Left lung (tissue), 10 donors: ENCODE measurements around the gene MAML2. TPM values are rescaled to one million over a fixed set of nuclear protein-coding genes. Genes with fewer than 3 reads are reported as not detected.

Source experiments
- ATAC-seq: fragments of 200-7000 bp; cut with Tn5 transposase; one replicate; pipeline ENCODE4 v1.9.1; 2020; ENCODE audit warnings: moderate library complexity
- DNase-seq, 4 donors: peaks; one replicate each; pipeline ENCODE4 v3.0.0-alpha.2; 2013 to 2020
- H3K27ac ChIP-seq, 2 donors: fragments of 200-600 bp; sonication (generic) in 1 of 2; one replicate each; pipeline versions ENCODE4 v1.5.0 to v1.8.0; 2020 to 2021
- H3K27me3 ChIP-seq, 2 donors: fragments of 200-600 bp; sonication (generic) in 1 of 2; one replicate each; pipeline versions ENCODE4 v1.5.0 to v1.8.0; 2020 to 2021
- H3K36me3 ChIP-seq, 2 donors: fragments of 200-600 bp; sonication (generic) in 1 of 2; one replicate each; pipeline versions ENCODE4 v1.5.0 to v1.8.0; 2020 to 2021
- H3K4me1 ChIP-seq, 2 donors: fragments of 200-600 bp; one replicate each; pipeline ENCODE4 v1.8.0; 2021
- H3K4me3 ChIP-seq, 2 donors: fragments of 200-600 bp; sonication (generic) in 1 of 2; one replicate each; pipeline versions ENCODE4 v1.5.0 to v1.8.0; 2020 to 2021; ENCODE audit warnings: mild to moderate bottlenecking in 1 of 2
- H3K9me3 ChIP-seq, 2 donors: fragments of 200-600 bp; sonication (generic) in 1 of 2; one replicate each; pipeline versions ENCODE4 v1.5.0 to v1.8.0; 2020 to 2021
- intact Hi-C, 2 donors: fragments of 100-400 bp; cut with DNase I; formaldehyde crosslinking; loops; one replicate each; pipeline versions ENCODE4 v1.11.2 to v1.14.2; 2022
- polyA plus RNA-seq, 6 donors: library from polyadenylated mRNA; unstranded; fragments of 120-200 nt; gene quantifications; one replicate each; pipeline ENCODE4 v1.2.1, GENCODE V29; 2013; ENCODE audit not compliant: insufficient read length in 6 of 6
- total RNA-seq, 2 donors: library from RNA; stranded (reverse); fragmentation: NEBNext Ultra II Directional; extraction: Animal tissue kit (Norgen Biotek cat#: 25700); gene quantifications; one replicate each; pipeline ENCODE4 v1.2.1, GENCODE V29; 2021
- TF ChIP-seq, protein P1 (sequence below), 2 donors: fragments of 200-600 bp; sonication (generic) in 1 of 2; IDR thresholded peaks; one replicate each; pipeline versions ENCODE4 v1.5.0 to v1.8.0; 2021; ENCODE audit warnings: antibody characterized with exemption in 2 of 2
- donor health status: DM: no; HTN: yes; CAD: no.
- donor health status: DM: no; HTN: no; CAD: no.

MAML2 gene
- total and polyA plus RNA-seq, 8 donors: 18.7 to 44.0 (median 36.6) TPM

DNA sequence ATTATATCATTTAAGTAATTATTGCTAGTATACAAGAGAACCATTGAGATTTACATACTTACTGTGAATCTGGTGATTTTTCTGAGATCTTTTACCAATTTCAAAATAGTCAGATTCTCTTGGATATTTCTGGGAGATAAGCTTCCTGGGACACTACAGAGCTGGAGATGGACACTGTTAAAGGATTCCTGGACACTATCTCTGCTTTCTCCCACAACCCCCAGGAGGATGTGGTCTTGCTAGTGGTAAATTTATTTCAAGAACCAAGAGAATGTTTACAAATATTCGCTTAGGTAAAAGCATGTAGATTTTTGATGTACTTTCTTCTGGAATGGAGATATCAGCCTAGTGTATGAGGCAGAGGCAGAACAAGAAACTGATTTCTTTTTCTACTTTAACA, 33.8 kb upstream of the MAML2 start:
- Histone ChIP-seq H3K4me1 (no peaks in the 10 kb centered on the region), H3K9me3 (no peaks in the 10 kb centered on the region), H3K27me3 (no peaks in the 10 kb centered on the region), H3K36me3 (peaks cover 0 to 24% of the 10 kb centered on the region in 2 donors), H3K4me3 (no peak overlapping the region), H3K27ac (no peak overlapping the region)
- DNase-seq: no peak
- ATAC-seq: no peak
- TF ChIP-seq, protein P1, sequence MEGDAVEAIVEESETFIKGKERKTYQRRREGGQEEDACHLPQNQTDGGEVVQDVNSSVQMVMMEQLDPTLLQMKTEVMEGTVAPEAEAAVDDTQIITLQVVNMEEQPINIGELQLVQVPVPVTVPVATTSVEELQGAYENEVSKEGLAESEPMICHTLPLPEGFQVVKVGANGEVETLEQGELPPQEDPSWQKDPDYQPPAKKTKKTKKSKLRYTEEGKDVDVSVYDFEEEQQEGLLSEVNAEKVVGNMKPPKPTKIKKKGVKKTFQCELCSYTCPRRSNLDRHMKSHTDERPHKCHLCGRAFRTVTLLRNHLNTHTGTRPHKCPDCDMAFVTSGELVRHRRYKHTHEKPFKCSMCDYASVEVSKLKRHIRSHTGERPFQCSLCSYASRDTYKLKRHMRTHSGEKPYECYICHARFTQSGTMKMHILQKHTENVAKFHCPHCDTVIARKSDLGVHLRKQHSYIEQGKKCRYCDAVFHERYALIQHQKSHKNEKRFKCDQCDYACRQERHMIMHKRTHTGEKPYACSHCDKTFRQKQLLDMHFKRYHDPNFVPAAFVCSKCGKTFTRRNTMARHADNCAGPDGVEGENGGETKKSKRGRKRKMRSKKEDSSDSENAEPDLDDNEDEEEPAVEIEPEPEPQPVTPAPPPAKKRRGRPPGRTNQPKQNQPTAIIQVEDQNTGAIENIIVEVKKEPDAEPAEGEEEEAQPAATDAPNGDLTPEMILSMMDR (IDR thresholded peaks at IDR 0.05): no peak
- intact Hi-C loops: no loop called here

DNA sequence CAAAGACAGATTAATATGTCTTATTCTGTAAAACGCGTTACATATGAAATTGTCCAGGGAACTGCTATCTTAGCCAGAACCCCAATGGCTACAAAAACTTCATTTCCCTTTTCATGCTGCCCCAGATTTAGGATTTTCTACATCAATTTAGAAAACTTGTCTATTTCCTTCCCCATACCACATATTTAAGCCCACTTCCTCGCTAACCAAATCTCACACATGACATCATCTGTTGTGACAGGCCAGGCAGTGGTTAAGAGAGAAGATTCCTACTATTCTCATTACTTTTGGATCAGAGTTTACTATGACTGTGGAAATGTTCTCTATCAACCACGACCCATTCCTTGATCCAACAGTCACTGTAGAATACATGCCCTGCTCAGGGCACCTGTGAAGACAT, 30.8 kb upstream of the MAML2 start:
- H3K4me1 ChIP-seq: no peaks in the 10 kb centered on the region
- TF ChIP-seq, protein P1 (IDR thresholded peaks at IDR 0.05): no peak
- no peaks in the 10 kb centered on the region for H3K27me3 ChIP-seq
- H3K4me3 ChIP-seq: no peak overlapping the region
- H3K27ac ChIP-seq: no peak overlapping the region
- intact Hi-C loops: no loop called here
- DNase-seq (no peak), ATAC-seq (no peak)
- peaks cover 0 to 40% of the 10 kb centered on the region in 2 donors for H3K36me3 ChIP-seq
- peaks cover 0 to 1% of the 10 kb centered on the region in 2 donors for H3K9me3 ChIP-seq

DNA sequence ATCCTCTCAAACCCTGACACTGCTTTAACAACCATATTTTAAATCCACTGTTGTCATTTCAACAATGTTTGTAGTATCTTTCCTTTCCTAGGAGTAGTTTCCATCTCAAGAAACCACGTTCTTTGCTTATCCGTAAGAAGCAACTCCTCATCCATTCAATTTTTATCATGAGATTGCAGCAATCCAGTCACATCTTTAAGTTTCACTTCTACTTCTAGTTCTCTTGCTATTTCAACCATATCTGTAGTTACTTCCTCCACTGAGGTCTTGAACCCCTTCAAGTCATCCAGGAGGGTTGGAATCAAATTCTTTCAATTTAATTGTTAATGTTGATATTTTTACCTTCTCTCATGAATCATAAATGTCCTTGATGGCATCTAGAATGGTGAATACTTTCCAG, 24.3 kb upstream of the MAML2 start:
- TF ChIP-seq, protein P1 (IDR thresholded peaks at IDR 0.05): no peak
- intact Hi-C loops: no loop called here
- peaks cover 0 to 68% of the 10 kb centered on the region in 2 donors for H3K36me3 ChIP-seq
- H3K9me3 ChIP-seq: peaks cover 0 to 7% of the 10 kb centered on the region in 2 donors
- H3K4me1 ChIP-seq: peaks cover 0 to 5% of the 10 kb centered on the region in 2 donors
- H3K4me3 ChIP-seq: no peak overlapping the region
- H3K27ac ChIP-seq: no peak overlapping the region
- DNase-seq (no peak), ATAC-seq (no peak)
- no peaks in the 10 kb centered on the region for H3K27me3 ChIP-seq

DNA sequence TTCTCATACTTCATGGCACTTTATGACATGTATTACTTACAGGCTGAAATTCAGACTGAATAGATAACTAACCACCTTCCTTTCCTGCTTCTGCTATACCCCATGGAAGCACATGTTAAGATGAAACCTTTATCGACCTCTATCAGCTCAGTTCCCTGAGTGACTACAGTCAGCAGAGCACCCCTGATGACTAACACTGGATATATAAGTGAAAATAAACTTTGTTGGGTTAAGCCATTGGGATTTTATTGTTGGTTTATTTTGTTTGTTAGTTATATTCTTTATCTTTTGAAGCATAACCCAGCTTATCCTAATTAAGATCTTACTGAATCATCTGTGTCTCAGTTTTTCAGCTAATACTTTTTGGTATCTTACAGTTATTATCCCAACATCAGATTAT, 23.0 kb upstream of the MAML2 start:
- Histone ChIP-seq H3K9me3 (peaks cover 0 to 7% of the 10 kb centered on the region in 2 donors), H3K36me3 (peaks cover 0 to 56% of the 10 kb centered on the region in 2 donors), H3K4me3 (no peak overlapping the region), H3K27me3 (no peaks in the 10 kb centered on the region), H3K27ac (no peak overlapping the region), H3K4me1 (peaks cover 0 to 5% of the 10 kb centered on the region in 2 donors)
- intact Hi-C loops: no loop called here
- ATAC-seq: no peak
- DNase-seq: no peak
- TF ChIP-seq, protein P1 (IDR thresholded peaks at IDR 0.05): no peak

DNA sequence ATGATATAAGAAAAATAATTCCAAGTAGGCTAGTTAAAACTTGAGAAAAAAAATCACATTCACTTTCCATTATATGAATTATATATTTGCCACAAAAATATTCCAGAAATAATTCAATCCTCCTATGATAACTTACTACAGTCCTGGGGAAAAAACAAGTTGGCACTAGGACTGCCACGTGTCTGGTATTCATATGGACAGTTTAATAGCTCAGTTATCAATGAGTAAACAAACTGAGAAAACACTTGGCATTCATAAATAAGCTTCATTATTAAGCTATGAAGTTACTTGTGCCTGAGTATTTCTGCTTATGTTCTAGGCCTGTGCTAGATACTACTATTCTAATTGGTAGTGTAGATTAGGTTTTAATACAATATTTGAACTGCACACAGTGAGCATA, 22.5 kb upstream of the MAML2 start:
- Histone ChIP-seq H3K36me3 (peaks cover 0 to 51% of the 10 kb centered on the region in 2 donors), H3K4me1 (peaks cover 0 to 5% of the 10 kb centered on the region in 2 donors), H3K4me3 (no peak overlapping the region), H3K27me3 (no peaks in the 10 kb centered on the region), H3K27ac (no peak overlapping the region), H3K9me3 (peaks cover 0 to 7% of the 10 kb centered on the region in 2 donors)
- TF ChIP-seq, protein P1 (IDR thresholded peaks at IDR 0.05): no peak
- ATAC-seq (no peak), DNase-seq (no peak)
- intact Hi-C loops: no loop called here
